ENCODE data around the gene TLE3.

The TLE3 gene

GRCh38 chr15:70026991-70027390, 70.7 kb downstream of the TLE3 start:
- DNase-seq = no peak

- DNase-seq = no peak
Measured at GRCh38 chr15:70025413-70026296, 72.1 kb downstream of the TLE3 start.

GRCh38 chr15:70024521-70024920, 73.2 kb downstream of the TLE3 start:
- DNase-seq = no peak

GRCh38 chr15:70023769-70024491, 73.8 kb downstream of the TLE3 start:
- no peak for DNase-seq

GRCh38 chr15:70023064-70023768, 74.5 kb downstream of the TLE3 start:
- no peak for DNase-seq

- no peak for DNase-seq
Measured at GRCh38 chr15:70020229-70020628, 77.5 kb downstream of the TLE3 start.

GRCh38 chr15:70018646-70019600, 78.8 kb downstream of the TLE3 start:
- DNase-seq = no peak

GRCh38 chr15:70017801-70018200, 79.9 kb downstream of the TLE3 start:
- DNase-seq = no peak

- no peak for DNase-seq
Measured at GRCh38 chr15:70017025-70017424, 80.7 kb downstream of the TLE3 start.

- no peak for DNase-seq
Measured at GRCh38 chr15:70016511-70016994, 81.2 kb downstream of the TLE3 start.

GRCh38 chr15:70014860-70015490, 82.7 kb downstream of the TLE3 start:
- no peak for DNase-seq

- DNase-seq = no peak
Measured at GRCh38 chr15:70014331-70014730, 83.4 kb downstream of the TLE3 start.

- no peak for DNase-seq
Measured at GRCh38 chr15:70013656-70014313, 83.9 kb downstream of the TLE3 start.

GRCh38 chr15:70012895-70013294, 84.8 kb downstream of the TLE3 start:
- DNase-seq = no peak

GRCh38 chr15:70008697-70009290, 88.9 kb downstream of the TLE3 start:
- no peak for DNase-seq

GRCh38 chr15:70006259-70007147, 91.2 kb downstream of the TLE3 start:
- no peak for DNase-seq

- DNase-seq = no peak
Measured at GRCh38 chr15:70004826-70005225, 92.9 kb downstream of the TLE3 start.

GRCh38 chr15:70002897-70003296, 94.8 kb downstream of the TLE3 start:
- DNase-seq = no peak

GRCh38 chr15:70001859-70002258, 95.9 kb downstream of the TLE3 start:
- no peak for DNase-seq

Data from stimulated activated CD4-positive, alpha-beta T cell treated with anti-CD3 and anti-CD28 coated beads, Interleukin-4, amount 100 ng/mL, for 1 hour (primary cell).